ENCODE measurements around the gene MTHFD1. TPM values are rescaled to one million over a fixed set of nuclear protein-coding genes. Genes with fewer than 3 reads are reported as not detected.

The MTHFD1 gene
- polyA plus RNA-seq, 5 donors: 59.7 to 80.5 (median 70.7) TPM

DNA sequence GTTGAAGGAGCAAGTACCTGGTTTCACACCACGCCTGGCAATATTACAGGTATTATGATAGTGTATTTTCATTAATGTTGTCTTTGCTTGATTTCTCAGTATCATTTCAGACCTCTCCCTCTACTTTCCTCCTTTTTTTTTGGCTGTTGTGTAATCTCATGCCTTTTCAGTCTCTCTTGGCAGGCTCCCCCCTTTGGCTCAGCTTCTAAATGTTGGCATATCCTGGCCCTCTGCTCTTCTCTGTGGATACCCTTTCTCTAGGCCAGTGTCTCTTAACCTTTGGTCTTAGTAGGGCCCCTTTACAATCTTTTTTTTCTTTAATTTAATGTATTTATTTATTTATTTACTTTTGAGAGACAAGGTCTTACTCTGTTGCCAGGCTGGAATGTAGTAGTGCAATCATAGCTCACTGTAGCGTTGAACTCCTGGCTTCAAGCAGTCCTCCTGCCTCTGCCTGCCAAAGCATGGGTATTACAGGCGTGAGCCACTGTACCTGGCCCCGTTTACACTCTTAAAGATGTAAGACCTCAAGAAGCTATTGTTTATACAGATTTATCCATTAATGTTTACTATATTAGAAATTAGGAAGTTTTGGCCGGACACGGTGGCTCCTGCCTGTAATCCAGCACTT is 12.8 kb downstream of the MTHFD1 start:
- DNase-seq: no peak

DNA sequence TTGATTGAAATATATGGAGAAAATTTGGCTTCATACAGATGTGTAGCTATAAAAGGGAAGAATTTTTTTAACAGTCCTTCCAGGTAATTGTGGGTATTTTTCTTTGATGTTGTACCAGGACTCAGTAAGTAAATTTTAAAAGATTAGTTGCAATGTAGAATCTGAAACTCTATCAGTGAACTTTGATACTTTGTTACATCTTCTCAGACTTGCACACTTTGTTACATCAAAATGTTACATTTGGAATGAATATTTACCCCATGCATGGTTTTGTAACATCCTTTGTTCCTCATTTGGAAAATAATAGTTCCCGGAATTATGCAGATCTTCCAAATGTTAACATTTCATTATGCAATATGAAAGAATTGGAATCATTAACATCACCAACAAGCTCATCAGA is 13.8 kb downstream of the MTHFD1 start:
- DNase-seq: no peak

DNA sequence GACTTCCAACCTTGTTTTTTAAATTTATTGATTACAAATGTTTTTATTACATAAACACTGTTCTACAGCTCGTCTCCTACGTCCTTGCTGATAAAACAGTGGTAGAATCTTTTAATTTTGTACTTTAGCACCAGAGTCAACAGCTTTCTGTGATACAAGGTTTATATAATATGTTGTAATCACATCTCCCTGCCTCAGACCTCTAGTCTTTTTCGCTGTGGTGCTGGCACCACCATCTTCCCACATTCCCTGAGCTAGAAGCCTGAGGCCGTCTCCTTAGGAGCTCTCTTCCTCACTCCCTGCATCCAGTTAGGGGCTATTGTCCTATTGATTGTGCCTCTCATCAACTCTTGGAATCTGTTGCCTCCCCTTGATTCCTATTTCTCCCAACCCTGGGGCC is 17.1 kb downstream of the MTHFD1 start:
- no peak for DNase-seq

DNA sequence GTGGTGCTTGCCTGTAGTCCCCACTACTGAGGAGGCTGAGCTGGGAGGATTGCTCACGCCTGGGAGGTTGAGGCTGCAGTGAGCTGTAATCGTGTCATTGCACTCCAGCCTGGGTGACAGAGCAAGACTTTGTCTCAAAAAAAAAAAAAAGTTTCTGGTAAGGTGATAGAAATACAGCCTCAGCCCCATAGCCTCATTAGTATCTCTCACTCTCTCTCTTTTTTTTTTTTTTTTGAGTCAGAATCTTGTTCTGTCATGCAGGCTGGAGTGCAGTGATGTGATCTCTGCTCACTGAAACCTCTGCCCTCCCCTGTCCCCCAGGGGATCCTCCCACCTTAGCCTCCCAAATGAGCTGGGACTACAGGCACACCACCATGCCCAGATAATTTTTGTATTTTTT is 19.2 kb downstream of the MTHFD1 start:
- no peak for DNase-seq

DNA sequence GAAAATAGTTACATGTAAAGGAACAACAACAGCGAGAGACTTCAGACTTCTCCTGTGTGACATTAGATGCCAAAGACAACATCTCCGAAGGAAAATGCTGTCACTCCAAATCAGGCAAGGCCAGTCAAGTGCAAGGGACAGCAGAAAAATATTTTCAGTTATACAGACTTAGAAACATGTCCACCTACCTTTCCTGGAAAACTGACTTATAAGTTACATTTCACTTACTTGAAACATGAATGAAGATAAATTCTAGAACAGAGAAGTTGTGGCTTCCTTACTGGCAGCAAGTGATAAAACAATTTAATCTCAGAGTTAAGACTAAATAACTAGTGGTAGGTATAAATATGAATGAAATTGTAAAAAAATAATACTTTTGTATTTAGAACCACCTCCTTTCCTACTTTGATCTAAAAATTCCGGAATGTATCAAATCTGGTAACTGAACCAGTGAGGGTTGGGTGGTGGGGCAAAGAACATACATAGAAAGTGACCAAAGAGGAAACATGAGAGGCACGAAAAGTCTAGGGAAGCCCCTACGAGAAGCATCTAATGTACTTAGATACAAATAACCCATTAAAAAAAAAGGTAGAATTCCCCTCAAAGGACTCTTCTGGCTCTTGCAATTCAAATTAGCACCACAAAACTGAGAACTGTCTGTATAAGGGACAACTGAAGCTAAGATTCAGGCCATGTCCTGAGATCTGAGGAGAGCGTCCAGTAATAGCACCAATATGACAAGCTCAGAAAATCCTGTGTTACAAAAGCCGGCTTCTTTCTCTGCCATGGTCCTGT is 21.2 kb downstream of the MTHFD1 start:
- no peak for DNase-seq

DNA sequence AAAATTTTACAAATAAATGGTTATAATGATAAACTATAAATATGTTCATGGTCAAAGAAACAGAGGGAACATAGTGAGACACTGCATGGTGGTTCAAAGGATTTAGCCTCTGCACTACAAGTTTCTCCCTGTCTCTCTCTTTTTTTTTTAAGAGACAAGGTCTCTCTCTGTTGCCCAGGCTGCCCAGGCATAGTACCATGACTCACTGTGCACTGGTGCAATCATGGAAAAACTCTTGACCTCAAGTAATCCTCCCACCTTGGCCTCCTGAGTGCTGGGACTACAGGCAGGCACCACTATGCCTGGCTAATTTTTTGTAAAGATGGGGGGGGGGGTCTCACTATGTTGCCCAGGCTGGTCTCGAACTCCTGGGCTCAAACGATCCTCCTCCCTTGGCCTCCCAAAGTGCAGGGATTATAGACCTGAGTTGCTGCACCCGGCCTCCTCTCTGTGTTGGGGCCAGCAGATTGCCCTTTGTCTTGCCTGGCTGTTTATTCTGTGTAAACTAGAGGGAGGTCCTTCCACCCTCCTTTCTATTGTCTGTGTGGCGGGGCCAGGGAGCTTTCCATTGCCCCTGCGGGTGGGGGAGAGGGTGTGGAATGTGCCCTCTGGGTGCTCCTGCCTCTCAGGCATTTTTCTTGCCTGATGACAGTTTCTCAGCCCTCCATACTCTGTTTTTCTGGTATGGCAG is 22.1 kb downstream of the MTHFD1 start:
- DNase-seq: no peak

DNA sequence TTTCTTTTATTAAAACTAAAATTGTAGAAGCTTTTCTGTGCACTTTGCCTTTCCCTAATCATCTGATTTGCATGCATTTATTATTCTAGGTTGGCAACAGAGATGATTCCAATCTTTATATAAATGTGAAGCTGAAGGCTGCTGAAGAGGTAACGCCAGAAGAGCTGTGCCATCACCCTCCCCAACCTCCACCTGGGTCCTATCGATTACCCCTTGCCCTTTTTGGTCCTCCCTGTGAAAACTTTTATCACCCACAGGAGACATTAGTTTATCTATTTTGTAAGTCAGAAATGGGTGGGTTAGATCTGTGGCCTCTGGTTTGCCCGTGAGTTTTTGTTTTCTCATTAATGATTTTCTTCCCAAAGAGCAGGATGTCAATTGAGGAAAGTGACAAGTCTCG is 22.8 kb downstream of the MTHFD1 start:
- no peak for DNase-seq

DNA sequence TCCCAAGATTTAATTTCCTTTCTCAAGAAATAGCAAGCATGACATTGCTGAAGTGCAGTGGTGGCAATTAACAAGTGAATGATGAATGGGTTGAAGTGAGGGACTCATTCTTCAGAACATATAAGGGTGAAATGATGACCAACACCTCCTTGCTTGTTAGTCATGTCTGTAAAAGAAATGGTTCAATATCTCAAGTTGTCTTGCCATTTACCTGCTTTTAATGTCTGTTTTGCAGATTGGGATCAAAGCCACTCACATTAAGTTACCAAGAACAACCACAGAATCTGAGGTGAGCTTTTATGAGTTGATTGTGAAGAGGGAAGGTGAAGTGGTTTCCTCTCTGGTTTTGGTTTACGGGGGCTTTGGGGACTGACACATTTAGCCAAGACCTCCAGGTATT is 24.1 kb downstream of the MTHFD1 start:
- no peak for DNase-seq

DNA sequence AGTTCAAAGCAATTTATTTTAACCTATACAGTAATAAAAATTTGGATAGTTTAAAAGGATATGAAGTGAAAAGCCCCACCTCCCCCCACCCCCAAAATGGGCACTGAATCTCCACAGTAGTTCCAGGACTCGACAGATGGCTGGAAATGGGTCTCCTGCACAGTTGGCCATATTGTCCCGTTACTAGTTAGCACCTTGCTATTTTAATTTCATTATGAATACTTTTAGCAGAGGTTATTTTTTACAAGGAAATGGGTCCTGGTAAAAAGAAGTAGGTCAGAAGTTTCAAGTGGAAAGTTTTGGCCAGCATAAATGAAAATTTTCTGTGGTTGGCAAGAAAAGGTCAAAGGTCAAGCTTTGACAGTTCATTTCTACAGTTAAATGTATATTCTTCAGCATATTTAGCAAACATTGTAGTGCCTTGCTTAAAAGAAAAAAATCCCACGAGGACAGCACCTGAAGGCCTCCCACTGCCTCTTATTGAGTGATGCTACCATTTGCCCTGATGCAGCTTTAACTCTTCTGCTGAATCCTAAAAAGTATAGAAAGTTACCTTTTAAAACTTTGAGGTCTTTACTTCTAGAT is 28.3 kb downstream of the MTHFD1 start:
- no peak for DNase-seq

DNA sequence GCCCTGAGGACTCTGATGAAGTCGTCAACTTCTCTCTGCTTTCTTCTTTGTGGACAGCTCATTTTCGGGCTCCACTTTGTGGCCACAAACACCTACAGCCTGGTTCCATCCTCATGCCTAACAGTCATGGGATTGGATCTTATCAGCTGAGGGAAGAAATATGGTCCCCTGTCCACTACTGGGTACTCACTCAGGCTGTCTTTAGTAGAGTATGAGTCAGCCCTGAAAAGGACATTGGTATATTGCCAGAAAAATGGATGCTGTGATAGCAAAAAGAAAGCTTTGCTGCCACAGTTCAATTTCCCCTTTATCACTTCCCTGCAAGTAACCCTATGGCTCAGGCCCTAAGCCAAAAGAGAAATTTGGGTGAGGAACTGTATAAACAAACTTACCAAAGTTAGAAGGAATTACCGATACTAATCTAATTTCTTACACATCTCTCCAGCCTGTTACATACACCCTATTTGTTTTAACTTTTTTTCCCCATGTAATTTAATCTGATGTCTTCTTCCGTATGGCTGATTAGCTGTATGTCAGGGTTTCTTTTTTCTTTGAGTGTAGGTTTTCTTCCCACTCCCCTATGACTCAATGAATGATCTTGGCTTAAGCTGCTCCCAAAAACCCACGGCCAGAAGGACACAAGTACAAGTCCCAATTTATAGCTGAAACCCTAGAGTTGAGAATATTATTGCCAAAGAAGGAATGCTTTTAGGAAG is 29.1 kb downstream of the MTHFD1 start:
- no peak for DNase-seq

DNA sequence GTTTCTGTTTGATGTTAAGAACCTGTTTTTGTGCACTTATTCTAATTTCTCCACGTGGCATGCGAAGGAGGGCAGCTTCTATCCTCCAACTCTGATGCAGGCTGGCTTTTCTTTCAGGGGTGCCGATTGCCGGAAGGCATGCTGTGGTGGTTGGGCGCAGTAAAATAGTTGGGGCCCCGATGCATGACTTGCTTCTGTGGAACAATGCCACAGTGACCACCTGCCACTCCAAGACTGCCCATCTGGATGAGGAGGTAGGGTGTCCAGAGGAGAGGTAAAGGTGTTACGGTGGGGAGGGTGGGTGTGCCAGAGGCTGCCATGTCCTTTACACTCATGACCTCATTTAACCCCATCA is 29.6 kb downstream of the MTHFD1 start:
- no peak for DNase-seq

DNA sequence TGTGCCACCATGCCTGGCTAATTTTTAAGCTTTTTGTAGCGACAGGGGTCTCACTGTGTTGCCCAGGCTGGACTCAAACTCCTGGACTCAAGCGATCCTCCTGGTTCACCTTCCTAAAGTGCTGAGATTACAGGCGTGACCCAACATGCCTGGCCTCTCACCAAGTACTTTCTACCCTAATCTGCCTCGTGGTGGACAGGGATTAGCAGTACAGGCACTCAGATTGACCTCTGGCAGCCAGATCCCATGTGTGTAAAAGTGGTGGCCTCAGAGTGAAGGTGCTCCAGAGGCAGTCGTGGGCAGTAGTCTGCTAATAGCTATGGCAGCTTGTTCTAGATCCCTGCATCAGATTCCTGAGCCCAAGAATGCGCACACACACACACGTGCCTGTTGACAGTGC is 30.9 kb downstream of the MTHFD1 start:
- no peak for DNase-seq

DNA sequence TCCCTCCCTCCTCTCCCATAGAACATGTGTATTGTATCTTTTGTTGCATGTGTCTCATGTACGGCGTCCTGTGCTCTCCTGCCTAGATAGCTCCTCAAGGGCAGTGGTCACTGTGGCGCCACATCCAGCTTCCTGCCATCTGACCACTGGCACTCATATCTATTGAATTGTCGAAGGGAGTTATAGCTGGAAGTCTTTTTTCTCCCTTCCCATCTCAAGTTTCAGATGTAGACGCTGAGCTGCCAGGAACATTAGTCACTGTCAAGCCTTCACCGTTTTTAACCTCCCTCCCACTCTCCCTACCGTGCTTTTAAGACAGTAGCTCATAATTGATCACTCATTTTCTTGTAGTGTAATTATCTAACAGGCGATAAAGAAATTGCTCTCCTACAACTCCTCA is 33.0 kb downstream of the MTHFD1 start:
- no peak for DNase-seq

DNA sequence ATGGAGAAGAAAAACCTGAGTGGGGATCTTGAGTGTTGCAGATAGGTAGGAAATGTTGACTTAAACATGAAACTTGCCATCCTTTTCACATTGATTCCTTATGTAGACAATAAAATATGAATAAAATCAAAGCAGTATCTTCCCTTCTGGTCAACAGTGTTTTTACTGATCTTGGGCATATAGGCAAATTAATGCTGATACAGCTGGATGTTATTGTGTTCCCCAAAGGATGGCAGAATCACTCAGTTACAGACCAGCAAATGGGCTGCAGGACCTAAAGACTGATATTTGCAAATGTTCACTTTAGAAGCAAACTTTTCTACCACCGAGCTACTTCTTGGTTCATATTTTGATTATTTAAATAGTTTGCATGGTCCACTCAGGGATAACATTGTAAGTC is 33.9 kb downstream of the MTHFD1 start:
- no peak for DNase-seq

DNA sequence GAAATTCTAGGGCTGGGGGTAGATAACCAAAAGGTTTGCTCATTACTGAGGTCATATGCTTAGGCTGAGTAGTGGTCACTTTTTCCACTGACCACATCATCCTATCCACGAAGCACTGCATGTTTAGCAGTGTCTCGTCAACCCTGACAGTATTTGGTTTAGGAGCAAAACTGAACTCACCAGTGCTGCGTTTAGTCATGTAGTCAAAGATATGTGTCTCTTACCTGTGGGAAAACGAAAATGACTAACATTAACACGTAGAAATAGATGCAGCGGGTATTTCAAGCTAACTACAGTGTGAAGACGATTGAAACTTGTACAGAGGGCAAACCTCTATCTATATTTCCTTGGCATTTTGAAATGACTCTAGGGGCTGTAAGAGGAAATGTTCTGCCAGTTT is 34.6 kb downstream of the MTHFD1 start:
- DNase-seq: no peak

DNA sequence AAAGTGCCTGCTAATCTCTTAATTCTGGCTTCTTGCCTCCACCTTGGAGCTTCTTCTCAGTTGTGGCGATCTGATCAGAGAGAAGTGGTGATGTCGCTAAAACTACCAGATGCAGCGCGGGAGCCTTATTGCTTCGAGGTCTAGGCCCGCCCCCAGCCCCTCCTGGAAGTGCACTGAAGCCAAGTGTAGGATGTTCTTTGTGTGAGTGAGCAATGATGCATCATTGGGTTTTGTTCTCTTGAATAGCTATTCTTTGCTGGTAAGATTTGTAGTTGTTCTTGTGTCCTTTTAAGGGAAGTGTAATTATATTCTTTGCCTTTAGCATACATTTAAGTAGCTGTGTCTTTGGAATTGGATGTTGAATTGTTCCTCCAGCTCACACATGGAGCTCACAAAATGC is 35.8 kb downstream of the MTHFD1 start:
- no peak for DNase-seq

DNA sequence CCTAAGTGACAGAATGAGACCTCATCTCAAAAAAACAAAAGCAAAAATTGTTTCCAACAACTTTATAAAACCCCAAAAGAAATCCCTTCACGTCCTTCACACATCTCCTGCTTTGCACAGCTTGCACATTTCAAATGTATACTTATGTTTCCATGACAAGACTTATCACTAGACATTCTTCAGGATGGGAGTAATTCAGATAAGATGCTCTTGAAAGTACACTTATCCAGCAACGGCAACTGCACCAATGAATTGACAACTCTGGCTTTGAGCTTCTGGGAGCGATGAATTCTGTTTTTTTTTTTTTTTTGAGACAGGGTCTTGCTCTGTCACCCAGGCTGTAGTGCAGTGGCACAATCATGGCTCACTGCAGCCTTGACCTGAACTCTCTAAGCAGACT is 46.4 kb downstream of the MTHFD1 start:
- no peak for DNase-seq

DNA sequence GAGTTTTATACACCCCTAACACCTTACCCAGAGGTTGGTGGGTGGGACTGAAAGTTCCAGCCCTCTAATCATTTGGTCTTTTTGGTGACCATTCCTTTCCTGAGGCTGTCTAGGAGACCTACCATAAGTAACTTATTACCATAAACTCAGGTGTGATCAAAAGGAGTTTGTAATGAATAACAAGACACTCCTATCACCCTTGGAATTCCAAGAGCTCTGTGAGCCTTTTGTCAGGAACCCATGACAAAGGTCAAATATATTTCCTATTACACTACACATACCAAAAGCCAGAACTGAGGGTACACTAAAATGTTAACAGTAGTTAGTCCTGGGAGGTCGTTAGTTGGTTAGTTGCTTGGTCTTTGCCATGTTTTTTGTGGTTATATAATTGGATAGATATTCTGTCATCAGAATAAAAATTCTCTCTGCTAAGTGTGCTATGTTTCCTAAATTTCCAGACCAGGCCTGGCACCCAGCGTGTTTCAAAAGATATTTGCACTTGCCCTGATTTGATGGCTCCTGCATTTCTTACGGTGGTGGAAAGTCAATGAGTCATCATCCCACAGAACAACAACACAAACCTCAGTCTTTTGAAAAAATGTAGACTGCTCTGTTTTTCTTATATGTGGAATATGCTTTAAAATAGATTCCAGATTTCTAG is 50.2 kb downstream of the MTHFD1 start:
- no peak for DNase-seq

DNA sequence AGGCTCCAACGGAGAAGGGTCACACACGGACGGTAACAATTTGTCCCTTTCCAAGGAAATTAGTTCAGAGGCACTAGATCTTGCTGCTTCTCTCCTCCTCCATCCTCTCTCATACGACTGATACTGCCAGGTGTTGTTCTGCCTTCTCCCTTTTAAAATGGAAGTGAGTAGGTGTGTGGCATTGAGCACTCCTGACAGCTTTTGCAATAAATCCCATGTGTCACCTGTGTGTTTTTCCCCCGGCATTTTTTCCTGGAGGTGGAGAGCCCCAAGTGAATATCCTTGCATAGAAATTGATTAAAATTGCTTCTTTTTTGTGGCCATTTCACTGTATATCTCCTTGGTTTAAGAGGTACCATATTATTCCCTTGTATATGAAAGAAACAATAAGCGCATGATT is 51.0 kb downstream of the MTHFD1 start:
- DNase-seq: no peak

DNA sequence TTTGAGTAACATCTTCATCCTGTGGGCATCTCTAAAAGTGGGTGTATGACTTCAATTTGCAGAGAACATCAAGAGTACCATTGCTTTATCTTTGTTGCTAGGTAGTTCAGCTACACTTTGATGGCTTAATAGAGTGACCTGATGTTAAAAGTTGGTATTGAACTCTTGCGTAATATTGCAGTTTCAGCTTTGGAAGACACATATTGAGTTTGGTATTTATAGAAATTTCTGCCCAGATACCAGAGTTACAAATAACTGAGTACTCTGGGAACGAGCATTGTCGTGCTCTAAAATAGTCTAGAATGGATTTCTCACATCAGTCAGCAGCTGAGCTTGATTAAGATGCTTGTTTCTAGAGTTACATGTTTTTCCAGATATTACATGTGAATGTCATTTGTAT is 52.3 kb downstream of the MTHFD1 start:
- DNase-seq: no peak

DNA sequence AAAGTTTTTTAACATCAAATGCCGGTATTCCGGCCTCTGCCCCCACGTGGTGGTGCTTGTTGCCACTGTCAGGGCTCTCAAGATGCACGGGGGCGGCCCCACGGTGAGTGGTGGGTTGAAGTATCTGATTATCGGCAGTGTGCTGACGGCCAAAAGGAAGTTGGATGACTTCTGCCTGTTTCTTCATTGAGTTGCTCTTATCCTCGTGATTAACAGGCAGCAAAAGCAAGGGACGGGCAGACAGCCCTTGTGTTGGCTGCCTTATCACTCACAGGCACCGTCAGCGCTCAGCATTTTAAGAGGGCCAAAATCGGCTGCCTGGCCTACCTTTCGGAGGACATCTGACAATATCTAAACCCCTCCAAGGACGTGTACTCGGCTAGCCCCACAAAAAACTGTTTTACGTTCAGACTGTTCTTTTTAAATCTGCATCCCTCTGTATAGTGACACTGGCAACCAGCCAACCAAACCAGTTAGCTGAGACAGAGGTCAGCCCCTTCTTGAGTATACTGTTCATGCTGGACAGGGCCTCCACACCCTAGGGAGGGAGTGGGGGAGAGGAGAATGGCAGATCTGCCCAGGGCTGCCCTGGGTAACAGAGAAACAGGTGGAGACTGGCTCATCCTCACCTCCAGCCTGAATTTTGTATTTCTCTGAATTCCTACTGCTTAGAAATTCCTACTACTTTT is 54.3 kb downstream of the MTHFD1 start:
- DNase-seq: no peak

Data from right lung (tissue), 5 donors.